Measurements from ENCODE around the gene MTHFD2L. TPM values are rescaled to one million over a fixed set of nuclear protein-coding genes. Genes with fewer than 3 reads are reported as not detected.
"Not testable (repeated sequence)": the region's sequence is repeated elsewhere in the genome, so short reads cannot be mapped to it uniquely, and the experiment has no call there.

Gene MTHFD2L
- total RNA-seq, 2 experiments from 2014 or later: 6.4 to 6.9 TPM

DNA sequence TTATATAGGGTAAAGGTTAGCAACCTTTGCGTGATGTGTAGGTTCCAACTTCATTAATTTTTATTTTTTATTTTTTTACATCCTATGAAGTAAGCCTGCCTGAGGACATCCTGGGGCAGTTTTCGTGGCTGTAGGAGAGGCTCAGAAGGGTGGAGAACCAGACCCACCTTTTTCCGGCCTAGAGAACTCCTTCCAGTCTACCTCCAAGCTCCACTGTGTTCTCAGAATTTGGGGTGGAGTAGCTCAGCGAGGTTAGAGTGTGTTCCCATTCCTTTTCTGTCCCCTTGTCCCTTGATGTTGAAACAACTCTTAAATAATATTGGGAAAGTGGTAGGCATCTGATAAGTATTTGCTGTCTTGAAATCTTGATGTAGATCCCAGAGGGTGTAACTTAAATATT, 32.4 kb downstream of the MTHFD2L start:
- ChIA-PET POLR2A (no interaction called here), CTCF (interaction anchor here (0.6 to 1.5 kb wide), 6 partner anchors 73 to 283 kb away, joined by 3 to 4 read pairs (median 3); no protein-coding TSS in a partner anchor)
- Mint-ChIP-seq H3K4me1 (no peaks in the 10 kb centered on the region), H3K27ac (no peak overlapping the region), H3K36me3 (ENCODE audit: low read depth) (no peaks in the 10 kb centered on the region), H3K4me3 (no peak overlapping the region), H3K9me3 (ENCODE audit: low read depth) (no peaks in the 10 kb centered on the region), H3K27me3 (no peaks in the 10 kb centered on the region)
- ATAC-seq (no peak), DNase-seq (no peak)
- intact Hi-C loops (cut with DNase I, micrococcal nuclease): no loop called here

DNA sequence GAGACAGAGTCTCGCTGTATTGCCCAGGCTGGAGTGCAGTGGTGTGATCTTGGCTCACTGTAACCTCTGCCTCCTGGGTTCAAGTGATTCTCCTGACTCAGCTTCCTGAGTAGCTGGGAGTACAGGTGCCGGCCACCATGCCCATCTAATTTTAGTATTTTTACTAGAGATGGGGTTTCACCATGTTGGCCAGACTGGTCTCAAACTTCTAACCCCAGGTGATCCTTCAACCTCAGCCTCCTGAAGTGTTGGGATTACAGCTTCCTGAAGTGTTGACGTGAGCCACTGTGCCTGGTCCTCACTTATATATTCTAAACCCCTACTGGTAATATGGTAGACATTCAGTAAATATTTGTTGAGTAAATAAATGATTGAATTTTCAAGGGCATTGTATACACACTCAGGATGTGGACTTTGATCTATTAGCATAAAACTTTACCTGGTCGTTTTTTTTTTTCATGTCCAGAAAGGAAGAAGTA, 33.0 kb downstream of the MTHFD2L start:
- no peaks in the 10 kb centered on the region for H3K27me3 Mint-ChIP-seq
- intact Hi-C loops (cut with DNase I, micrococcal nuclease): no loop called here
- ChIA-PET POLR2A (no interaction called here), CTCF (interaction anchor here (0.6 to 1.2 kb wide), 3 partner anchors 122 to 282 kb away, joined by 3 read pairs; no protein-coding TSS in a partner anchor)
- DNase-seq: no peak
- H3K4me1 Mint-ChIP-seq: no peaks in the 10 kb centered on the region
- no peaks in the 10 kb centered on the region for H3K36me3 Mint-ChIP-seq (ENCODE audit: low read depth)
- H3K4me3 Mint-ChIP-seq: no peak overlapping the region
- H3K27ac Mint-ChIP-seq: no peak overlapping the region
- ATAC-seq: no peak
- H3K9me3 Mint-ChIP-seq (ENCODE audit: low read depth): no peaks in the 10 kb centered on the region

DNA sequence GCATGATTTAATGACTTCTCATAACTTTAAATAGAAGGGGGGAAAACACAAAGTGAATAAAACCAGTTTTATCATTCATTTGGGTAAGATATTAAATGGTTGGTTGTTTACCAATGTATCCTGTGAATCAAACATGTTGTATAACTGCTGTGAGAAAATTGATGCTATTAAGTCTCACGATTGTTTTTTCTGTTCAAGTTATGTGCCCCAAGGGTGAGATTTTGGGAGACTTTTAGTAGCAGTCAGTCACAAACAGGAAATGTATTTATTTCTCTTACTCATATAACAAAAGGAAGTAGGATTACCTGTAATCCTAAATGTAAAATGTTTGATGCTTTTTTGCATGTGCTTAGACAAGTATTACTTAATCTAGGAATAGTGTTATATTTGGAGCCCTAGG, 39.2 kb downstream of the MTHFD2L start:
- ATAC-seq (no peak), DNase-seq (no peak)
- ChIA-PET CTCF (no interaction called here), POLR2A (no interaction called here)
- Mint-ChIP-seq H3K36me3 (ENCODE audit: low read depth) (peaks cover 5% of the 10 kb centered on the region), H3K27ac (no peak overlapping the region), H3K9me3 (ENCODE audit: low read depth) (no peaks in the 10 kb centered on the region), H3K4me1 (peaks cover 3% of the 10 kb centered on the region), H3K27me3 (no peaks in the 10 kb centered on the region), H3K4me3 (no peak overlapping the region)
- intact Hi-C loops (cut with DNase I, micrococcal nuclease): no loop called here

DNA sequence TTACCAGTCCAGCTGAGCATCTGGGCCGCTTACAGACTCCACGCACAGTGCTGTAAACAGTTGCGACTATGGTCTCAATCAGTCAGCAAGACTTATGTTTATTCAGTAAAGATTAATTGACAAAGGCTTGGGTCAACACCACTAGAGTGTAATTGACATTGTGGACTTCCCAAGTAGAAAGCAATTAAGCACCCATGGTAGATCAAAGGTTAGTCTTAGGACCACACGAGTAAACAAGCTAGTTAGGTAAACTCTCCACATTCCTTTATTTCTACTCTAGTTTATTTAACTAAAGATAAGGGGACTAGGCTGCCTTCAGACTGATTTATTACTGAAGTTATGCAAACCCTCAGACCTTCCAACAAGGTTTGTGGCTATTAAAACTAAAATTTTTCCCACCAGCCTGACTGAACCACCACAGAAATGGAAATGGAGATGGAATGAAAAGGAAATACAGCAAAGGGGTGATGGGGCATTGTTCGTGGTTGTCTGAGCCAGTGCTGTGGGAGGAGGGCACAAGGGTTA, 44.2 kb downstream of the MTHFD2L start:
- peaks cover 8% of the 10 kb centered on the region for H3K4me1 Mint-ChIP-seq
- POLR2A ChIA-PET: no interaction called here
- H3K9me3 Mint-ChIP-seq (ENCODE audit: low read depth): no peaks in the 10 kb centered on the region
- DNase-seq (no peak), ATAC-seq (no peak)
- no peak overlapping the region for H3K4me3 Mint-ChIP-seq
- no peaks in the 10 kb centered on the region for H3K27me3 Mint-ChIP-seq
- intact Hi-C loops (cut with DNase I, micrococcal nuclease): no loop called here
- H3K27ac Mint-ChIP-seq: no peak overlapping the region
- CTCF ChIA-PET: interaction anchor here (0.6 kb wide), 1 partner anchor 32 kb away, joined by 3 read pairs; no protein-coding TSS in a partner anchor
- H3K36me3 Mint-ChIP-seq (ENCODE audit: low read depth): peaks cover 11% of the 10 kb centered on the region

DNA sequence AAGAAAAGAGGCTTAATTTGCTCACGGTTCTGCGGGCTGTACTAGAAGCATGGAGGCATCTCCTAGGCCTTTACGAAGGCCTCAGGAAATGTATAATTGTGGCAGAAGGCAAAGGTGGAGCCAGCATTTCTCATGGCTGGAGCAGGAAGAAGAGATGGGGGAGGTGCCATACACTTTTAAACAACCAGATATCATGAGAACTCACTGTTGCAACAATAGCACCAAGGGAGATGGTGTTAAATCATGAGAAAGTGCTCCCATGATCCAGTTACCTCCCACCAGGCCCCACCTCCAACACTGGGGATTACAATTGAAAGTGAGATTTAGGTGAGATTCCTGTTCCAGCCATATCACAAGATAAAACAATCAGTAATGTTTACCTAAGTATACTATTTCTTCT, 45.5 kb downstream of the MTHFD2L start:
- Mint-ChIP-seq H3K4me1 (peaks cover 6% of the 10 kb centered on the region), H3K4me3 (no peak overlapping the region), H3K36me3 (ENCODE audit: low read depth) (peaks cover 17% of the 10 kb centered on the region), H3K27ac (no peak overlapping the region), H3K9me3 (ENCODE audit: low read depth) (no peaks in the 10 kb centered on the region), H3K27me3 (no peaks in the 10 kb centered on the region)
- ChIA-PET POLR2A (no interaction called here), CTCF (interaction anchor here (1.9 kb wide), 1 partner anchor 25 kb away, joined by 5 read pairs; no protein-coding TSS in a partner anchor)
- no peak for DNase-seq
- intact Hi-C loops (cut with DNase I, micrococcal nuclease): no loop called here
- ATAC-seq: no peak

DNA sequence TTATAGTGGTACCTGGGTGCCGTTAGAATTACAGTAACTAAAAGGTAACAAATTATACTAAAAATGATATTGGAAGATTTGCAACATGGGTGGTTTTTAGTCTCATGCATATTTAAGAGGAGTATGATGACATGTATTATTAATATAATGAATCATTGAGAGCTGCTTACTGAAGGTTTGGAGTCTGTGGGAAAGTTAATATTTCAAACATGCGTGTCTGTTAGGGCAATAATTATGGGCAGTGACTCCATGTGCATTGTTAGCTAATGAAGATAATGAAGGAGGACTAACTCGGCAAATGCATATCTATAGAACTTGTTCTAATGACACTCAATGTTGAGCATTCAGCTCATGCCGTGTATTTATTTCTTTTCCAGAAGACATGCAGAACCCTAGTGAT, 47.1 kb downstream of the MTHFD2L start:
- intact Hi-C loops (cut with DNase I, micrococcal nuclease): no loop called here
- ChIA-PET POLR2A (no interaction called here), CTCF (interaction anchor here (0.8 to 1.4 kb wide), 2 partner anchors 24 to 53 kb away, joined by 3 to 9 read pairs; no protein-coding TSS in a partner anchor)
- no peaks in the 10 kb centered on the region for H3K27me3 Mint-ChIP-seq
- no peak for ATAC-seq
- no peaks in the 10 kb centered on the region for H3K9me3 Mint-ChIP-seq (ENCODE audit: low read depth)
- peaks cover 6% of the 10 kb centered on the region for H3K4me1 Mint-ChIP-seq
- no peak overlapping the region for H3K4me3 Mint-ChIP-seq
- DNase-seq: no peak
- peaks cover 29% of the 10 kb centered on the region for H3K36me3 Mint-ChIP-seq (ENCODE audit: low read depth)
- H3K27ac Mint-ChIP-seq: no peak overlapping the region

DNA sequence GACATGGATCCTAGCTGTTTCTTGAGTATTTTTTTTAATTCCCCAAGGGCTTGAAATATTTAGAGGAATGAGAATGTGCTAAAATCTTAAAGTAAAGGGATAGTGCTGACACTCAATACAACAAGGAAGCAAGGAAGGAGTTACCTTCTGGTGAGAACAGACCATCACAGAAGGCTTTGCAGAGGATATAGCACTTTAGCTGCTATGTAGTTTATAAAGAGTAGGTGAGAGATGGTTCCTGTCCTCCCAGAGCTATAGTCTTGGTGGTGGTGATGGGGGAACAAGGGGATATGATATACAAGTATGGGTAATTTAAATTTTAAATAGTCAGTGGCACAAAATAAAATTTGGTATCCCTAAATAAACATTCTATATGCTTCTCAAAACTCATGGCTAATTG, 47.6 kb downstream of the MTHFD2L start:
- CTCF ChIA-PET: interaction anchor here (0.8 to 1.4 kb wide), 2 partner anchors 23 to 53 kb away, joined by 3 to 9 read pairs; no protein-coding TSS in a partner anchor

DNA sequence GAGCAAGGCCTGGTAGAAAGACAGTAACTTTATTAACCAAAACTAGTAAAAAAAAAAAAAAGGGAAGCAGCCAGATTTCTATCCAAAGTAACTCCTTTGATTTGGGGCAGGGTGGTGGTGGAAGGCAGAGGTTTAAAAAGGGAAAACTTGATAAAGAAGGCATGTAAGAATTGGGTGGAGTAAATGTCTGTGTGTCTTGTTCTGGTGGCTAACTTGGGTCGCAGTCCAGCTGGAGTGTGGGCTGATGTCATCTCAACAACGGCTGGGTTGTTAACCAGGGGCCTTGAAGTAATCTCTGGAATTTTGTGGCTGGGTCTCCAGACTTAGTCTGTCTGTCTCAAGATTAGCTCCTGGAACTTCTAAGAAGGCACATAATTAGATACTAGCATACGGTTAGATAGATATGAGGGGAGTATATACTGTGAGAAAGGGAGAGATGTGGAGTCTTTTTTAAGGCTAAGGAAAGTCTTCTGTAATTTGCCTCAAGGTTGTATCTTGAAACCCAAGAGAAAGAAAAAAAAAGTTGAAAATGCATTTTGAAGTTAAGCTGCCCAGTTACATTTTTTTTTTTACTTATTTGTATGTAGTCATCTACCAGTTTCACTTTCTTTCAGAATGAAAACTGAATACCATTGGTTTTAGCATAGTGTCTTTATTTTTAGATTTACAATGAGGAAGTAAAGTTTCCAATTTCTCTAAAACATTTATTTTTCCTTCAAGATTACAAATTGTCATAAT, 48.3 kb downstream of the MTHFD2L start:
- Mint-ChIP-seq H3K27me3 (no peaks in the 10 kb centered on the region), H3K27ac (no peak overlapping the region), H3K9me3 (ENCODE audit: low read depth) (peaks cover 3% of the 10 kb centered on the region), H3K4me1 (peaks cover 7% of the 10 kb centered on the region), H3K36me3 (ENCODE audit: low read depth) (peaks cover 35% of the 10 kb centered on the region), H3K4me3 (no peak overlapping the region)
- CTCF ChIA-PET: interaction anchor here (1.4 kb wide), 1 partner anchor 22 kb away, joined by 9 read pairs; no protein-coding TSS in a partner anchor
- intact Hi-C loops (cut with DNase I, micrococcal nuclease): no loop called here
- POLR2A ChIA-PET: no interaction called here
- no peak for ATAC-seq
- DNase-seq: no peak

More for the DNA sequence above, 47.6 kb downstream of the MTHFD2L start:
- DNase-seq (no peak), ATAC-seq (no peak)
- POLR2A ChIA-PET: no interaction called here
- Mint-ChIP-seq H3K9me3 (ENCODE audit: low read depth) (no peaks in the 10 kb centered on the region), H3K36me3 (ENCODE audit: low read depth) (peaks cover 29% of the 10 kb centered on the region), H3K4me1 (peaks cover 6% of the 10 kb centered on the region), H3K27me3 (no peaks in the 10 kb centered on the region), H3K27ac (no peak overlapping the region), H3K4me3 (no peak overlapping the region)
- intact Hi-C loops (cut with DNase I, micrococcal nuclease): no loop called here

DNA sequence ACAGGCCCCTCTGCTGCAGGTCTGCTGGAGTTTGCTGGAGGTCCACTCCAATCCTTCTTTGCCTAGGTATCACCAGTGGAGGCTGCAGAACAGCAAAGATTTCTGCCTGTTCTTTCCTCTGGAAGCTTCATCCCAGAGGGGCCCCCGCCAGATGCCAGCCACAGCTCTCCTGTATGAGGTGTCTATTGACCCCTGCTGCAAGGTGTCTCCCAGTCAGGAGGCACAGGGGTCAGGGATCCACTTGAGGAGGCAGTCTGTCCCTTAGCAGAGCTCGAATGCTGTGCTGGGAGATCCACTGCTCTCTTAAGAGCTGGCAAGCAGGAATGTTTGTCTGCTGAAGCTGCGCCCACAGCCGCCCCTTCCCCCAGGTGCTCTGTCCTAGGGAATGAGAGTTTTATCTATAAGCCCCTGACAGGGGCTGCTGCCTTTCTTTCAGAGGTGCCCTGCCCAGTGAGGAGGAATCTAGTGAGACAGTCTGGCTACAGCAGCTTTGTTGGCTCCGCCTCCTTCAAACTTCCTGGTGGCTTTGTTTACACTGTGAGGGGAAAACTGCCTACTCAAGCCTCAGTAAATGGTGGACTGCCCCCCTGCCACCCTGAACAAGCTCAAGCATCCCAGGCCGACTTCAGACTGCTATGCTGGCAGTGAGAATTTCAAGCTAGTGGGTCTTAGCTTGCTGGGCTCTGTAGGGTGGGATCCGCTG, 56.7 kb downstream of the MTHFD2L start:
- CTCF ChIA-PET: interaction anchor here (0.6 kb wide), 1 partner anchor 306 kb away, joined by 3 read pairs; no protein-coding TSS in a partner anchor
- H3K4me3 Mint-ChIP-seq; DNase-seq; ATAC-seq; H3K27me3 Mint-ChIP-seq; H3K27ac Mint-ChIP-seq; H3K4me1 Mint-ChIP-seq; intact Hi-C loops (cut with DNase I, micrococcal nuclease); POLR2A ChIA-PET: not testable (repeated sequence)
- Mint-ChIP-seq H3K9me3 (ENCODE audit: low read depth) (peaks cover 11% of the 10 kb centered on the region), H3K36me3 (ENCODE audit: low read depth) (peaks cover 31% of the 10 kb centered on the region)

DNA sequence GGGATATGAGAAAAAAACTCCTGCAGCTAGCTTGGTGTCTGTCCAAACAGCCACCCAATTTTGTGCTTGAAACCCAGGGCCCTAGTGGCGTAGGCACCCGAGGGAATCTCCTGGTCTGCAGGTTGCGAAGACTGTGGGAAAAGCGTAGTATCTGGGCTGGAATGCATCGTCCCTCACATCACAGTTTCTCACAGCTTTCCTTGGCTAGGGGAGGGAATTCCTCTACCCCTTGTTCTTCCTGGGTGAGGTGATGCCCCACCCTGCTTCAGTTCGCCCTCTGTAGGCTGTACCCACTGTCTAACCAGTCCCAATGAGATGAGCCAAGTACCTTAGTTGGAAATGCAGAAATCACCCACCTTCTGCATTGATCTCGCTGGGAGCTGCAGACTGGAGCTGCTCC, 57.3 kb downstream of the MTHFD2L start:
- DNase-seq; H3K4me1 Mint-ChIP-seq; H3K4me3 Mint-ChIP-seq; H3K27ac Mint-ChIP-seq; H3K27me3 Mint-ChIP-seq; intact Hi-C loops (cut with DNase I, micrococcal nuclease); ATAC-seq; CTCF ChIA-PET; POLR2A ChIA-PET: not testable (repeated sequence)
- H3K9me3 Mint-ChIP-seq (ENCODE audit: low read depth): peaks cover 11% of the 10 kb centered on the region
- H3K36me3 Mint-ChIP-seq (ENCODE audit: low read depth): peaks cover 25% of the 10 kb centered on the region

DNA sequence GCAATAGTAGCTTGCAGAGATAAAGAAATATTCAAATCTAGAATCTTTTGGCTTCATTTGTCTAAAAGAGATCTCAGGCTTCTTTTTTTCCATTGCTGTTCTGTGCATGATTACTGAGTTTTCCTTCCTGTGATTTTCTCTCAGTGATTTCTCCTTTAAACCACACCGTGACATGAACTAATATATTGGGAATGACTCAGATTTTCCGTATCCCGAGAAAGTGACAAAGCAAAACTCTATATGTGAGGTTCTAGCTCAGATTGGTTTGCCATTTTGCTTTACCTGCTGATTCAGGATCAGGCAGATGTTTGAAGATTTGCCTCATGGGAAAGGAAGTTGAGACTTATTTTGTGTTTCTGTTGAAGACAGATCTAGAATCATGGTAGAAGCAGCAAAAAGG, 59.4 kb downstream of the MTHFD2L start:
- POLR2A ChIA-PET: no interaction called here
- H3K9me3 Mint-ChIP-seq (ENCODE audit: low read depth): peaks cover under 1% of the 10 kb centered on the region

More for the DNA sequence above, 59.4 kb downstream of the MTHFD2L start:
- no peak for DNase-seq
- CTCF ChIA-PET: interaction anchor here (0.5 to 2.4 kb wide), 2 partner anchors 12 to 111 kb away, joined by 3 to 11 read pairs; no protein-coding TSS in a partner anchor
- H3K36me3 Mint-ChIP-seq (ENCODE audit: low read depth): peaks cover 8% of the 10 kb centered on the region
- H3K4me3 Mint-ChIP-seq: no peak overlapping the region
- intact Hi-C loops (cut with DNase I, micrococcal nuclease): no loop called here
- no peak for ATAC-seq
- no peak overlapping the region for H3K27ac Mint-ChIP-seq
- no peaks in the 10 kb centered on the region for H3K27me3 Mint-ChIP-seq
- peaks cover 2% of the 10 kb centered on the region for H3K4me1 Mint-ChIP-seq

Data from activated CD4-positive, alpha-beta T cell treated with anti-CD3 and anti-CD28 coated beads for 36 hours (primary cell).